HG03378 (cell line): ENCODE measurements around the gene ZC3H13.

Source experiments
- ATAC-seq: cut with Tn5 transposase; IDR thresholded peaks from one replicate; pipeline ENCODE4 v1.9.1; 2021; ENCODE audit warnings: mild to moderate bottlenecking, moderate library complexity; ENCODE audit not compliant: unreplicated experiment

The ZC3H13 gene

GRCh38 chr13:46062185-46062584, 9.6 kb upstream of the ZC3H13 start:
- ATAC-seq = no peak

DNA sequence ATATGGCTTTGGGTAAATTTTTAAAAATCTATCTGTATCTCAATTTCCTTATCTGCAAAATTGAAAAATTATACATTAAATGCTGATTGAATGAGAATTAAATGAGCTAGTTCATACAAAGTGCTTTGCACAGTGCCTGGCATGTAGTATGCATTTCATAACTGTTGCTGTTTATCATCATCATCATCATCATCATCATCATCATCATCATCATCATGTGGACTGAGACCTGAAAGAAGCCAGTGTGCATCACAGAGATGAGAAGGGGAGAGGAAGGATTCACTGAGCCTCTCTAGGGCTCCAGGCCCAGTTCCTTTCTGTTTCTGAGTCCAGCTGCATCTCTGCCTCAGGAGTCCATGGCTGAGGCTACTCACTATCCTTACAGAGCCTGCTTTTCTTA, 6.9 kb upstream of the ZC3H13 start:
- no peak for ATAC-seq

GRCh38 chr13:46058268-46058667, 5.7 kb upstream of the ZC3H13 start:
- ATAC-seq = no peak

GRCh38 chr13:46057256-46058015, 4.9 kb upstream of the ZC3H13 start:
- ATAC-seq = no peak

GRCh38 chr13:46053162-46054012, 841 bp upstream of the ZC3H13 start:
- ATAC-seq = no peak

DNA sequence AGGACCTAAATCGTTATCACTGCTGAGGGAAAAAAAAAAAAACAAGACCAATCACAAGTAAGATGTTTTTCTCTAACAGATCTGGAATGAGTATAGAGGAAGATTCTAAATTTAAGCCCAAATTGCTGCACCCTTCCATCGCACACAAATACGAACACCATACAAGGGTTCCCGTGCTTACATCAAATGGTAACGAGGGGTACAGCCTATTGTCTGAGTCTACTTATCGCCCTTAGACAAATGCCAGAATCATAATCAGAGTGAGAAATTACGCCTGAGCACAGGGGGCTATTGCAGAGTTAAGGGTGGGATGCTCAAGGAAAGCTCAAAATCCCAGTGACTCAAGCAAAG, 603 bp downstream of the ZC3H13 start:
- no peak for ATAC-seq

DNA sequence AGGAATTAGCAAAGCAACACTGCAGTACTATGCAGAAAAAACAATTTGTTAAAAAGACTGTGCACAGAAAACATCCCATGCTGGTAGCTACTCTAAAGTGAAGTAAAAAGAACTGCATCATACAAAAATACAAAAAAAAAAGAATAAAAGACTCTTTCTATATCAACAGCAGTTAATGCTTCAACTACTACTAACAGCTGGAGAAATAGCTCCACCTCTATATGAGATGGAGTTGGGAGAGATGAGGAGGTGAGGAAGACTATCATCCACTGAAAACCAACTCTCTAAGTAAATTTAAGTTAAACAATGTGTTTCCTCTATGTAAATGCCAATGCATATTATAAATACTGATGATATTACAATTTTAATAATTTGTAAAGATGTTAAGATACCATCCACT, 1.8 kb downstream of the ZC3H13 start:
- ATAC-seq = no peak

DNA sequence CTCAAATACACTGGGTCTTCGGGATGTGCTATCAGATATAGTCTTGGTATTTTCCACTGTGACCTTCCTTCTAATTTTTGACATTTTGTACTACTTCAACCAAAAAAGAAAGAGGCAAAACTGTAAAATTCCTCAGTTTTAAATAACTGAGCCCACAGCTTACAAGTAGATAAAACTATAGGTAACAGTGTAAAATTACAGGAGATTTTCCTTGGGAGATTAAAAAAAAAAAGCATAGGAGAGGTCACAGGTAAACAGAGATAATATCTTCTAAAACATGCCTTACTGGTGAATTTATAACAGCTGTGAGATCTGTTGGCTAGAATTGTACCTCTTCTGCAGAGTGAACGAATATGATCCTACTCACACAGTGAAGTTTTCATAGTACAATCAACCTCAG, 7.1 kb downstream of the ZC3H13 start:
- no peak for ATAC-seq

- ATAC-seq = no peak
These were observed 8.9 kb downstream of the ZC3H13 start for GRCh38 chr13:46043647-46044046.

DNA sequence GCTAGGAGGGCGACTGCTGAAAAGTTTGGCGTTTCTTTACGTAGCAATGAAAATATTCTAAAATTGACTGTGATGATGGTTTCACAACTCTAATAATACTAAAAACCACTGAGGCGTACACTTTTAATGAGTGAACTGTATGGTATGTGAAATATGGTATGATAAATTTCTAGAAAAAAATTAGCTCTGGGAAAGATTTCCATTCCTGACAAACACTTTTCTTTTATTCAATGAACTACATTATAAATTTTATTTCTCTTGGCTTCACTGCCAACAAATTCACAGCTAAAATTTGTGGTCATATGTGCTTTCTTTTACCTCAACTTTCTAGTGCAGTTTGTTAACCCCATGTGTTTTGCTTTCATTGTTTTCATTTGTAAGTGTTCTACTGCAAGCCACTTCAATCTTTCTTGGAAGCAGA, 11.1 kb downstream of the ZC3H13 start:
- no peak for ATAC-seq

DNA sequence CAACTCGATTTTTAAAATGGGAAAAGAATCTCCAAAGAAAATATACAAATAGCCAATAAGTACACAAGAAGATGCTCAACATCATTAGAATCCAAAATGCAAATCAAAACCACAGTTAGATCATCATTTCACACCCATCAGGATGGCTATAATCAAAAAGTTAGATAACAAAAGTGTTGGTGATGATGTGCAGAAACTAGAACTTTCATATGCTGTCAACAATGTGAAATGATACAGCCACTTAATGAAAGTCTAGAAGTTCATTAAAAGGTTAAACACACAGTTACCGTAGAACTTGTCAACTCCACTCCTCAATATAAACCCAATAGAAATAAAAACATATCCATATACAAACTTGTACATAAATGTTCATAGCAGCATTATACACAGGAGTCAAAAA, 11.8 kb downstream of the ZC3H13 start:
- no peak for ATAC-seq

DNA sequence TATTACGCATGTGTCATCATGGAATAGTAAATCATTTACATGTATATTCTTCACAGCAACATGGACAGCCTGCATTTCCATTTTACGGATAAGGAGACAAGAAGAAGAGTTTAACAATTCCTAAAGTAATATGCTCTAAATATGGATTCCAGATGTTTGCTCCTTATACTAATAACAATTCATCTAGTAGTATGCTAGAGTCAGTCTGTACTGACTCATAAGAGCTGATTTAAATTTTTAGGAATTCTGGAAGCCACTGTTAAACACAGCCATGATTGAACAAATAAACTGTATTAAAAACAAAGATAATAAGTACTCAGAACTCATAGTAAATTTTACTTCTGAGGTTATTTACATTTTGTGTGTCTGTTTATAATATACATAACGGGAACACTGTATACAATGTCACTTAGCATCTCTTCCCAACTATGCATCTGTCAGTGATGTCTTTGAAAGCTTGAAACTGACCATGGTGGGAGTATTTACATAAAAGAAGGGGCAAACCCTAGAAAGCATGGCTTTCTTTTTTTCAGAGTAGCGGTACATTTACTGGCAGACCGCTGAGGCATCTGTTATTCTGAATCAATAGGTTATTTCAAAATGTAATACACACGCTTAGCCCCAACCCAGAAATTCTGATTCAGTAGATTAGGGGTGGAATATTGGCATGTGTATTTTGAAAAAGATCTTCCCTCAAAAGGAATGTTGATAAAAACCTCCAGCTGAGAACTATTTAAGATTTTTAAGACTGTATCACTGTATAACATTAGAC, 12.9 kb downstream of the ZC3H13 start:
- no peak for ATAC-seq

- no peak for ATAC-seq
These were observed 14.2 kb downstream of the ZC3H13 start for GRCh38 chr13:46038296-46038695.

DNA sequence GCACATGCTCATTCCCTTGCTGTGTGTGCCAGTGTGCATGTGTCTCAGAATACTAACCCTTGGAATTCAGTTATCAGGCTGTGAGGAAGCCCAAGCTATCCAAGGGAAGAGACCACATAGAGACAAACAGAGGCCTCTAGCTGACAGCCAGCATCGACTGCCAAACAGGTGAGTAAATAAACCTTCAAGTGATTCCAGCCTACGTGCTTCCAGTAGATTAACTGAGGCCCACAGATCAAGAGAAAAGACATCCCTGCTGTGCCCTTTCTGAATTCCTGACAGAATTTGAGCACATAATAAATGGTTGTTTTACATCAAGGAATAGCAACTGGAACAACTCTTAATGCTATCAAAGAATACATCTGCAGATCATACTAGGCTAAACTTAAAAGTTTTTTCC, 17.5 kb downstream of the ZC3H13 start:
- no peak for ATAC-seq

GRCh38 chr13:46032341-46032740, 20.2 kb downstream of the ZC3H13 start:
- ATAC-seq = no peak

GRCh38 chr13:46031581-46032263, 20.8 kb downstream of the ZC3H13 start:
- ATAC-seq = no peak

- no peak for ATAC-seq
These were observed 27.4 kb downstream of the ZC3H13 start for GRCh38 chr13:46025157-46025556.

DNA sequence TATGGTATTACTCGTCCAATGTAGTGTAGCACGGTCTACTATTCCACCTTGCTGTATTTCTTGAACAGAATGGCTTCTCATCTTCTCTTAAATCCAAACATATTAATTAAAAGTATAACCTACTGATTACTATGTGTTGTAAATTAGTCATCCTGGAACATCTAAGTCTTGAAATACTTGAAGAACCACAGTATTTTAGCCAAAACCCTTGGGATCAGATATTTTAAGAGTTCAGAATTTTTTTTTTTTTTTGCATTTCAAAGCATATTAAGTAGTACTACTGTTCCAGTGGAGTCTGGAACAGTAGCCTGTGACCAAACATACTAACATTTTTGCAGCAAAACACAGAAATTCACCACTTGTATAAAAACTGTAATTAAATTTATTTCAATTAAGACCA, 30.1 kb downstream of the ZC3H13 start:
- no peak for ATAC-seq

DNA sequence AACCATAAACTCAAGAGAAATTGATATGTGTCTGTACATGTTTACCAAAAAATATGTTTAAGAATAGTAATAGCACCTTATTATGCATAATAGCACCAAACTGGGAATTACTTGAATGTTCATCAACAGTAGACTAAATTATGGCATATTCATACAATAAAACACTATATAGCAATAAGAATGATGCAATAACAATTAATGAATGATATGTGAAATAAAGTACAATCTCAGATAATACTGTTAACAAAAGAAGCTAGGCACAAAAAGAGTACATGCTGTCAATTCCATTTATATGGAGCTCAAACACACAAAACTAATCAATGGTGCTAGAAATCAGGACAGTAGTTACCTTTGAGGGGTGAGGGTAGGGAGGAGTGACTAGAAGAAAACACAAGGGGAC, 36.3 kb downstream of the ZC3H13 start:
- ATAC-seq = no peak

DNA sequence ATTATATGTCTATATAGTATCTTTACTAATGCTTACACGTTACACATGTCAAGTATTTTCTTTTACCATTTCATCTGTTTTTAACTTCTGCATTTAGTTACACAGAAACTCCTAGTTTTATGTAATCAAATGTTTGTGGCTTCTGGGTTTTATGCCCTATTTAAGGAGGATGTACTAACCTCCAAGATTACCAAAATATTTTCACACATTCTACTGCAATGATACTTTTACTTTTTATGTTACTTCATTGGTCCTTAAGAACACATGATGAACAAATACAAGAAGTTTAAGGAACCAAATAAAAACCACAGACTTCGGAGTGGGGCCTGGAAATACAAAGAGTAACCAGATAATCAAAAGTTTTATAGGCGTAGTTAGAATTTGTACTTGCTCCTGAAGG, 37.2 kb downstream of the ZC3H13 start:
- ATAC-seq = no peak

GRCh38 chr13:46012404-46012803, 40.1 kb downstream of the ZC3H13 start:
- no peak for ATAC-seq
